Heart left ventricle (tissue), 13 donors: ENCODE results near the gene OR6V1.

Experiments used
- POLR2A ChIP-seq, 2 donors: fragments of 450-650 bp; IDR thresholded peaks; one replicate each; pipeline ENCODE4 v1.6.1; 2017; ENCODE audit warnings: antibody characterized with exemption in 2 of 2, mild to moderate bottlenecking in 2 of 2, moderate library complexity in 2 of 2
- TF ChIP-seq, protein P1 (sequence below), 12 donors: fragments of 200-600 bp; sonication (generic) in 4 of 12; IDR thresholded peaks; one replicate each; pipeline versions ENCODE4 v1.5.0 to v1.8.0; 2018 to 2022; ENCODE audit warnings: antibody characterized with exemption in 12 of 12, mild to moderate bottlenecking in 5 of 12
- donor health status: ischemic (EF 13 %, LVEDD 7.1; RV severe dilation, severe dysfunction).
- donor health status: DM: no; HTN: yes; CAD: no.
- donor health status: DM: no; HTN: no; CAD: no.
- donor health status: ischemic (EF 25% LVEDD 6.9; RV normal size, moderate dysfunction).
- donor health status: ischemic (EF 25% LVEDD 5.7; RV mildly dilated, moderate dysfunction).
- donor health status: ischemic (EF 35%, LVEDD 5.7; RV mildly dilated, moderate dysfunction).
- donor health status: nonischemic (EF 11% LVEDD 7.7; RV severe dilation, severe dysfunction).
- donor health status: DM: yes; HTN: yes; CAD: no.
- donor health status: PGD.
- donor health status: ischemic (EF 29% LVEDD 5.4; RV normal size, mild dysfunction).
- donor health status: nonischemic (EF 23%, LVEDD 6.1; RV moderate dilation, normal function).

GRCh38 chr7:143042159-143042789, 9.9 kb upstream of the OR6V1 start:
- TF ChIP-seq POLR2A (IDR thresholded peaks at IDR 0.05), result no peak
- TF ChIP-seq, protein P1, sequence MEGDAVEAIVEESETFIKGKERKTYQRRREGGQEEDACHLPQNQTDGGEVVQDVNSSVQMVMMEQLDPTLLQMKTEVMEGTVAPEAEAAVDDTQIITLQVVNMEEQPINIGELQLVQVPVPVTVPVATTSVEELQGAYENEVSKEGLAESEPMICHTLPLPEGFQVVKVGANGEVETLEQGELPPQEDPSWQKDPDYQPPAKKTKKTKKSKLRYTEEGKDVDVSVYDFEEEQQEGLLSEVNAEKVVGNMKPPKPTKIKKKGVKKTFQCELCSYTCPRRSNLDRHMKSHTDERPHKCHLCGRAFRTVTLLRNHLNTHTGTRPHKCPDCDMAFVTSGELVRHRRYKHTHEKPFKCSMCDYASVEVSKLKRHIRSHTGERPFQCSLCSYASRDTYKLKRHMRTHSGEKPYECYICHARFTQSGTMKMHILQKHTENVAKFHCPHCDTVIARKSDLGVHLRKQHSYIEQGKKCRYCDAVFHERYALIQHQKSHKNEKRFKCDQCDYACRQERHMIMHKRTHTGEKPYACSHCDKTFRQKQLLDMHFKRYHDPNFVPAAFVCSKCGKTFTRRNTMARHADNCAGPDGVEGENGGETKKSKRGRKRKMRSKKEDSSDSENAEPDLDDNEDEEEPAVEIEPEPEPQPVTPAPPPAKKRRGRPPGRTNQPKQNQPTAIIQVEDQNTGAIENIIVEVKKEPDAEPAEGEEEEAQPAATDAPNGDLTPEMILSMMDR (IDR thresholded peaks at IDR 0.05), result no peak
